Thyroid gland (tissue), 4 donors: ENCODE measurements around the gene SLC25A13. TPM values are rescaled to one million over a fixed set of nuclear protein-coding genes. Genes with fewer than 3 reads are reported as not detected.

Experiments used
- DNase-seq, 2 donors: peaks; one replicate each; pipeline ENCODE4 v3.0.0-alpha.2; 2019
- H3K27ac ChIP-seq, 3 donors: fragments of 200-600 bp; sonication (generic); 1 replicate in 2 of 3; 2 replicates in 1 of 3; pipeline ENCODE4 v1.5.1; 2016 to 2019; ENCODE audit warnings: mild to moderate bottlenecking in 1 of 3, moderate library complexity in 1 of 3
- H3K27me3 ChIP-seq: fragments of 200-600 bp; sonication (generic); one replicate; pipeline ENCODE4 v1.5.1; 2019
- H3K36me3 ChIP-seq, 2 donors: fragments of 200-600 bp; sonication (generic); one replicate each; pipeline ENCODE4 v1.5.1; 2016 to 2019
- H3K4me1 ChIP-seq, 2 donors: fragments of 200-600 bp; sonication (generic); one replicate each; pipeline ENCODE4 v1.5.1; 2017 to 2019
- H3K4me3 ChIP-seq, 3 donors: fragments of 200-600 bp; sonication (generic); replicated peaks in 1 of 3; 1 replicate in 2 of 3; 2 replicates in 1 of 3; pipeline ENCODE4 v1.5.1; 2016; ENCODE audit warnings: mild to moderate bottlenecking in 1 of 3
- H3K9me3 ChIP-seq: fragments of 200-600 bp; sonication (generic); one replicate; pipeline ENCODE4 v1.5.1; 2017
- POLR2A ChIP-seq, 2 donors: fragments of 450-650 bp; IDR thresholded peaks; one replicate each; pipeline ENCODE4 v1.6.1; 2017; ENCODE audit warnings: antibody characterized with exemption in 2 of 2, mild to moderate bottlenecking in 2 of 2, moderate library complexity in 1 of 2
- WGBS, 2 donors: methylation state at CpG; one replicate each; pipeline ENCODE4 v1.1.5; 2017; 5-methylcytosine and 5-hydroxymethylcytosine counted together
- intact Hi-C: fragments of 100-400 bp; cut with DNase I; formaldehyde crosslinking; loops from one replicate; pipeline ENCODE4 v1.15.1; 2023
- total RNA-seq, 4 donors: library from RNA; depleted of rRNA; stranded (reverse); fragments of >200 nt; gene quantifications; one replicate each; pipeline ENCODE4 v1.2.3, GENCODE V29; 2016
- TF ChIP-seq, protein P1 (sequence below), 6 experiments: fragments of 200-600 bp in 3 of 6; fragments of 450-650 bp in 3 of 6; sonication (generic) in 3 of 6; IDR thresholded peaks; one replicate each; pipeline ENCODE4 v1.5.1; 2016 to 2019; ENCODE audit warnings: antibody characterized with exemption in 6 of 6, mild to moderate bottlenecking in 2 of 6, inconsistent platforms in 1 of 6, moderate library complexity in 1 of 6

SLC25A13 gene
- total RNA-seq, 4 donors from 2014 or later: 22.7 to 36.1 (median 30.2) TPM

DNA sequence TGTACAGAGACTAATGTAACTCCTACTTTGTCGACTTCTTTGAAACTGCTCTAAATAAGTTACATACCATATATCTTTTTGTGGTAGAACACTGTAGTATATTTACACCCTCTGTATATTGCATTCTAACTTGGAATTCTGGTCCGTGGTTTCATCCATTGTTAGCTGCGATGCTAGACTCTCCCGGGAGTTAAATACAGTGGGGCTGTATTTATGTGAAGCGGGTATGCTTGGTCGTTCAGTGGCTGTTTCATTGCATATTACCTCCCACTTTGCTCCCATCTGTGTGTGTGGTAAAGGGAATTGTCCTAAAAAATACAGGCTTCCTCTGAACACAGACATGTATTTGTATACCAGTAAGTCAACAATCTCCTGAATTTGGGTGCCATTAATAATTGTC lies 231.1 kb downstream of the SLC25A13 start:
- no peak for TF ChIP-seq POLR2A (IDR thresholded peaks at IDR 0.05)
- no peak for DNase-seq
- intact Hi-C loops: no loop called here
- Histone ChIP-seq H3K27ac (no peak overlapping the region), H3K4me1 (no peaks in the 10 kb centered on the region), H3K9me3 (no peaks in the 10 kb centered on the region), H3K36me3 (no peaks in the 10 kb centered on the region), H3K27me3 (no peaks in the 10 kb centered on the region), H3K4me3 (no peak overlapping the region)
- WGBS, 2 donors: 77 to 89% methylated on average over 6 of the region's 6 CpGs

DNA sequence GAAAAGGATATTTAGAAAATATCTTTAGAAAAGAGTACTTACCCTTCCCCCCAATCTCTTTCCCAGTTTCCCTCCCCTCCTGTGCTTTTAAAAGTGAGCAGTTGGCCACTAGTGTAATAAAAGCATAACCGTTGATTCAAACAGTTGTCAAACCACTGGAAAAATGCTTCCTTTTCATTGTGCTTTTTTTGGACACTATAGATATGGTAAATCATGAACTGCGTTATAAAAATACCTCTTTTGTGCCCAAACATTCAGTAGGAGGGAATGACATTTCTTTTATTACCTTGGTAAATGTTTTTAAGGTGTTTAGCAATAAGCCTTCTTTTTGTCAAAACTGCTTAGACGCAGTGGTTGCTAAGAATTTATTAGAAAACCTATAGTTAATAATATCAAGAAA lies 232.4 kb downstream of the SLC25A13 start:
- H3K27ac ChIP-seq: no peak overlapping the region
- no peaks in the 10 kb centered on the region for H3K36me3 ChIP-seq
- H3K4me3 ChIP-seq: no peak overlapping the region
- DNase-seq: no peak
- TF ChIP-seq POLR2A (IDR thresholded peaks at IDR 0.05): no peak
- TF ChIP-seq, protein P1, sequence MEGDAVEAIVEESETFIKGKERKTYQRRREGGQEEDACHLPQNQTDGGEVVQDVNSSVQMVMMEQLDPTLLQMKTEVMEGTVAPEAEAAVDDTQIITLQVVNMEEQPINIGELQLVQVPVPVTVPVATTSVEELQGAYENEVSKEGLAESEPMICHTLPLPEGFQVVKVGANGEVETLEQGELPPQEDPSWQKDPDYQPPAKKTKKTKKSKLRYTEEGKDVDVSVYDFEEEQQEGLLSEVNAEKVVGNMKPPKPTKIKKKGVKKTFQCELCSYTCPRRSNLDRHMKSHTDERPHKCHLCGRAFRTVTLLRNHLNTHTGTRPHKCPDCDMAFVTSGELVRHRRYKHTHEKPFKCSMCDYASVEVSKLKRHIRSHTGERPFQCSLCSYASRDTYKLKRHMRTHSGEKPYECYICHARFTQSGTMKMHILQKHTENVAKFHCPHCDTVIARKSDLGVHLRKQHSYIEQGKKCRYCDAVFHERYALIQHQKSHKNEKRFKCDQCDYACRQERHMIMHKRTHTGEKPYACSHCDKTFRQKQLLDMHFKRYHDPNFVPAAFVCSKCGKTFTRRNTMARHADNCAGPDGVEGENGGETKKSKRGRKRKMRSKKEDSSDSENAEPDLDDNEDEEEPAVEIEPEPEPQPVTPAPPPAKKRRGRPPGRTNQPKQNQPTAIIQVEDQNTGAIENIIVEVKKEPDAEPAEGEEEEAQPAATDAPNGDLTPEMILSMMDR (IDR thresholded peaks at IDR 0.05): no peak
- no peaks in the 10 kb centered on the region for H3K9me3 ChIP-seq
- no peaks in the 10 kb centered on the region for H3K27me3 ChIP-seq
- 71 to 73% methylated on average over 3 of the region's 3 CpGs for WGBS, 2 donors
- intact Hi-C loops: no loop called here
- H3K4me1 ChIP-seq: no peaks in the 10 kb centered on the region

DNA sequence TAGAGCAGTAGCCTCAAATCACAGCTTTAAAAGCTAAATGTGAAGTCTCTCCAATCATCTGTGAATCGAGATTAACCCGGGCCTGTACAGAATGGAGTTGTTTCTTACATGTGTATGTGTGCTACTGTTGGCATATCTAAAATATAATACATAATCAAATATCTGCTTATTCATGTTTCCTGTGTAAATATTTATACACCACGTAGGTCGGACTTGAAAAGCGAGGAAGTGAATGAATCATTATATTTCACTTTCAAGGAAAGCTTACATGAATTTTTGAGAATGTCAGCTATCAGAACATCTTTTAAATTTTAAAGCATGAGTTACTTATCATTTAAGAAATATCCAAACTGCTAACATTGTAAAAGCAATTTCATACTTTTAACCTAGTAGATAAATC lies 233.3 kb downstream of the SLC25A13 start:
- intact Hi-C loops: no loop called here
- Histone ChIP-seq H3K4me3 (no peak overlapping the region), H3K27me3 (no peaks in the 10 kb centered on the region), H3K9me3 (no peaks in the 10 kb centered on the region), H3K27ac (no peak overlapping the region), H3K36me3 (no peaks in the 10 kb centered on the region), H3K4me1 (no peaks in the 10 kb centered on the region)
- 86 to 94% methylated on average over 5 of the region's 5 CpGs for WGBS, 2 donors
- DNase-seq: no peak
- TF ChIP-seq, protein P1 (IDR thresholded peaks at IDR 0.05): no peak
- TF ChIP-seq POLR2A (IDR thresholded peaks at IDR 0.05): no peak

DNA sequence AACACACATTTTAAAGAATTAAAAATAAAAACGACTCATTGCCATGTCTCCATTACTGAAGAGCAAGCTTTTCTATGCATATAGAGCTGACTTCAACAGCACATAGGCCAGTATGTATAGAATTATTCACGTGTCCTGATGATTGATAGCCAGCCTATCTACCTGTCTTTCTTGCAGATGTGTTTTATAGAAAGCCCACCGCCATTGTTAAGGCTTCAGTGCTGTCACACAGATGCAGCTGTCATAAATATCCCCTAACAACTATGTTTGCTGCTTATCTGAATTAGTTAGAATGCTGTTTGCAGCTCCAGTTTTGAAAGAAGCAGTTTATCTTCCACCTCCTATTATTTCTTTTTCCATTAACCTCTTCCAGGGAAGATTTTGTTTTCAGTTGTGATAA lies 235.9 kb downstream of the SLC25A13 start:
- no peaks in the 10 kb centered on the region for H3K27me3 ChIP-seq
- no peak overlapping the region for H3K27ac ChIP-seq
- H3K36me3 ChIP-seq: no peaks in the 10 kb centered on the region
- no peak overlapping the region for H3K4me3 ChIP-seq
- H3K9me3 ChIP-seq: no peaks in the 10 kb centered on the region
- no peak for DNase-seq
- intact Hi-C loops: no loop called here
- TF ChIP-seq, protein P1 (IDR thresholded peaks at IDR 0.05): no peak
- TF ChIP-seq POLR2A (IDR thresholded peaks at IDR 0.05): no peak
- H3K4me1 ChIP-seq: no peaks in the 10 kb centered on the region
- 69 to 87% methylated on average over 3 of the region's 3 CpGs for WGBS, 2 donors

DNA sequence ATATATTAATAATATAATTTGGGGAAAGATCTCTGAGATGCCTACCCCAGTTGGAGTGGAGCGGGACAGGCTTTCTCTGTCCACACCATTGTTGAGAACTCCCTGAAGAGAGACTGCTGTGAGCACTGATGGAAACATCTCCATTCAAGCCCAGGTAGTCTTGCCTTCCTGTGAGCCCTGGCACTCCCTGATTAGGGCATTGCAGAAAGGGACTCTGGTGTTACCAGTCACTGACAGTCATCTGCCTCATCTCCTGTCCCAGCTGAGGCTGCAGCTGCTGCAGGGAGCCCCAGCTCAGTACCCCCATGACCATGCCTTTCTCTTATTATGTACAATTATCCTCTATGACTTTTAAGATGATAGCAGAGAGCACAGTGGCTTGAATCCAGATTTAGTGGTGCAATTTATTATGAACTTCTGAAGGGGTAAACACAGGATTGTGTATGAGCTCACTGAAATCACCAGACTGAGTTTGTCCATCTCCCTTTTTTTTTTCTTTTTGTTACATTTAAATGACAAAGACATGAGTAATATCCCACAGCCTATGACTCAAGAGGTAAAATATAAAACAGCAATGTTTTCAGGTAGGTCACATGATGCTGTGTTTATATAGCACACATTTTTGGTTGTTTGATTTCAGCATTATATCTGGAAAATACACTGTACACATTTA lies 236.9 kb downstream of the SLC25A13 start:
- Histone ChIP-seq H3K27me3 (no peaks in the 10 kb centered on the region), H3K9me3 (no peaks in the 10 kb centered on the region), H3K4me1 (no peaks in the 10 kb centered on the region), H3K36me3 (no peaks in the 10 kb centered on the region), H3K27ac (no peak overlapping the region), H3K4me3 (no peak overlapping the region)
- DNase-seq: no peak
- intact Hi-C loops: no loop called here
- TF ChIP-seq, protein P1 (IDR thresholded peaks at IDR 0.05): no peak
- no peak for TF ChIP-seq POLR2A (IDR thresholded peaks at IDR 0.05)
- 95 to 100% methylated on average over 1 of the region's 1 CpG for whole genome bisulfite sequencing, 2 donors
